H1 (cell line): Measurements from ENCODE around the gene C1GALT1. TPM values are rescaled to one million over a fixed set of nuclear protein-coding genes. Genes with fewer than 3 reads are reported as not detected.

Experiments used
- CTCF ChIA-PET: fragments of 300-600 bp; sonication (Branson Sonifier 250); formaldehyde crosslinking; loops from one replicate; lab custom pipeline; 2021; ENCODE audit not compliant: partially characterized antibody; lab: Charles Lee
- POLR2A ChIA-PET: fragments of 300-600 bp; sonication (Branson Sonifier 250); formaldehyde crosslinking; loops from one replicate; lab custom pipeline; 2021; ENCODE audit warnings: inconsistent platforms; ENCODE audit not compliant: partially characterized antibody; lab: Charles Lee
- DNase-seq, 2 experiments: peaks; one replicate each; pipeline versions ENCODE4 v3.0.0 to v3.0.0-alpha.2; 2010 to 2022; ENCODE audit warnings: low spot score in 2 of 2, low read depth in 1 of 2, mixed read lengths in 1 of 2
- FAIRE-seq: peaks from 2 replicates; lab custom pipeline; 2011; peaks lifted over from hg19 to GRCh38; lab: Jason Lieb, UNC
- H2AFZ ChIP-seq: 2 replicates; pipeline ENCODE4 v1.8.1; 2012; ENCODE audit warnings: low read length, inconsistent platforms
- H2AK5ac ChIP-seq: 2 replicates; pipeline ENCODE4 v1.6.1; 2013; ENCODE audit warnings: low read depth, low read length
- H2BK120ac ChIP-seq: replicated peaks from 2 replicates; pipeline ENCODE3; 2013; ENCODE audit warnings: low read depth, low read length, inconsistent platforms
- H2BK12ac ChIP-seq: 2 replicates; pipeline ENCODE4 v1.6.1; 2013; ENCODE audit warnings: low read depth, low read length
- H2BK15ac ChIP-seq: 2 replicates; pipeline ENCODE4 v1.6.1; 2013; ENCODE audit warnings: low read length
- H2BK20ac ChIP-seq: 2 replicates; pipeline ENCODE4 v1.6.1; 2013; ENCODE audit warnings: low read length
- H2BK5ac ChIP-seq: 2 replicates; pipeline ENCODE4 v1.6.1; 2013; ENCODE audit warnings: low read depth, low read length
- H3K14ac ChIP-seq: 2 replicates; pipeline ENCODE4 v1.6.1; 2013; ENCODE audit warnings: inconsistent platforms; ENCODE audit not compliant: insufficient read length
- H3K18ac ChIP-seq: 2 replicates; pipeline ENCODE4 v1.6.1; 2013; ENCODE audit warnings: low read length; ENCODE audit errors: extremely low read depth
- H3K23ac ChIP-seq: 2 replicates; pipeline ENCODE4 v1.6.1; 2013; ENCODE audit warnings: inconsistent platforms; ENCODE audit not compliant: insufficient read length
- H3K23me2 ChIP-seq: 2 replicates; pipeline ENCODE4 v1.6.1; 2013; ENCODE audit warnings: low read depth, low read length
- H3K27ac ChIP-seq: 2 replicates; pipeline ENCODE4 v1.6.1; 2011; ENCODE audit warnings: low read depth, low read length, inconsistent platforms
- H3K27me3 ChIP-seq, 4 experiments: replicated peaks in 1 of 4; 1 replicate in 1 of 4; 2 replicates in 3 of 4; pipeline versions ENCODE4 v1.6.1 to v1.8.1; 2011 to 2013; ENCODE audit warnings: low read length in 3 of 4, mild to moderate bottlenecking in 3 of 4, inconsistent platforms in 2 of 4, mixed read lengths in 2 of 4, moderate library complexity in 1 of 4; ENCODE audit not compliant: control insufficient read depth in 3 of 4, insufficient read depth in 3 of 4; ENCODE audit errors: extremely low read depth in 1 of 4
- H3K36me3 ChIP-seq, 4 experiments: 2 replicates each; pipeline versions ENCODE4 v1.6.1 to v1.8.1; 2011 to 2013; ENCODE audit warnings: mild to moderate bottlenecking in 4 of 4, low read length in 3 of 4, moderate library complexity in 2 of 4, control low read depth in 1 of 4, inconsistent platforms in 1 of 4; ENCODE audit not compliant: insufficient read depth in 4 of 4, control insufficient read depth in 2 of 4
- H3K4ac ChIP-seq: replicated peaks from 2 replicates; pipeline ENCODE3; 2013; ENCODE audit warnings: low read length, low read depth, mixed read lengths, inconsistent platforms; ENCODE audit not compliant: insufficient read length
- H3K4me1 ChIP-seq, 4 experiments: replicated peaks in 1 of 4; 1 replicate in 1 of 4; 2 replicates in 3 of 4; pipeline versions ENCODE4 v1.6.1 to v1.8.1; 2011 to 2013; ENCODE audit warnings: low read length in 3 of 4, inconsistent platforms in 2 of 4, mixed read lengths in 1 of 4; ENCODE audit not compliant: insufficient read depth in 4 of 4, control insufficient read depth in 3 of 4
- H3K4me2 ChIP-seq, 2 experiments: 2 replicates each; pipeline versions ENCODE4 v1.6.1 to v1.8.1; 2011 to 2013; ENCODE audit warnings: low read depth in 2 of 2, low read length in 2 of 2, control low read depth in 1 of 2, inconsistent platforms in 1 of 2, mild to moderate bottlenecking in 1 of 2; ENCODE audit not compliant: insufficient read depth in 1 of 2
- H3K4me3 ChIP-seq, 4 experiments: fragments of 200-600, 300-600 bp in 1 of 4; sonication (generic), shearing (Covaris generic), sonication (Bioruptor Twin) in 1 of 4; 2 replicates each; pipeline versions ENCODE4 v1.5.1 to v1.8.1; 2011 to 2016; ENCODE audit warnings: low read length in 4 of 4, low read depth in 3 of 4, control low read depth in 2 of 4, inconsistent platforms in 2 of 4, mild to moderate bottlenecking in 2 of 4, mixed read lengths in 1 of 4, moderate library complexity in 1 of 4; ENCODE audit not compliant: insufficient read depth in 2 of 4; ENCODE audit errors: extremely low read depth in 1 of 4
- H3K56ac ChIP-seq: replicated peaks from 2 replicates; pipeline ENCODE3; 2013; ENCODE audit warnings: low read depth, mild to moderate bottlenecking, mixed read lengths, low read length, inconsistent platforms; ENCODE audit not compliant: insufficient read length
- H3K79me1 ChIP-seq: 2 replicates; pipeline ENCODE4 v1.6.1; 2013; ENCODE audit warnings: low read depth, low read length, control low read depth
- H3K79me2 ChIP-seq, 2 experiments: 2 replicates each; pipeline versions ENCODE4 v1.6.1 to v1.8.1; 2012 to 2013; ENCODE audit warnings: low read length in 2 of 2, mild to moderate bottlenecking in 2 of 2, inconsistent platforms in 1 of 2; ENCODE audit not compliant: insufficient read depth in 2 of 2, control insufficient read depth in 1 of 2
- H3K9ac ChIP-seq, 4 experiments: replicated peaks in 1 of 4; 1 replicate in 1 of 4; 2 replicates in 3 of 4; pipeline versions ENCODE4 v1.6.1 to v1.8.1; 2011 to 2013; ENCODE audit warnings: low read depth in 3 of 4, low read length in 3 of 4, control low read depth in 2 of 4, mild to moderate bottlenecking in 2 of 4, moderate library complexity in 2 of 4, inconsistent platforms in 1 of 4; ENCODE audit errors: extremely low read depth in 1 of 4
- H3K9me3 ChIP-seq, 2 experiments: 2 replicates each; pipeline versions ENCODE4 v1.6.1 to v1.8.1; 2012 to 2013; ENCODE audit warnings: mild to moderate bottlenecking in 2 of 2, moderate library complexity in 2 of 2, control low read depth in 1 of 2, inconsistent platforms in 1 of 2, low read depth in 1 of 2, low read length in 1 of 2, mixed read lengths in 1 of 2; ENCODE audit not compliant: insufficient read depth in 2 of 2
- H4K20me1 ChIP-seq, 2 experiments: replicated peaks in 1 of 2; 2 replicates each; pipeline versions ENCODE3 to v1.8.1; 2011 to 2013; ENCODE audit warnings: inconsistent platforms in 2 of 2, low read length in 2 of 2, mild to moderate bottlenecking in 1 of 2; ENCODE audit not compliant: insufficient read depth in 2 of 2, control insufficient read depth in 1 of 2
- H4K5ac ChIP-seq: 2 replicates; pipeline ENCODE4 v1.6.1; 2013; ENCODE audit warnings: low read length, low read depth, mixed read lengths, inconsistent platforms; ENCODE audit not compliant: insufficient read length
- H4K8ac ChIP-seq: 2 replicates; pipeline ENCODE4 v1.8.0; 2013; ENCODE audit warnings: mild to moderate bottlenecking, moderate library complexity, low read length, inconsistent platforms; ENCODE audit not compliant: insufficient read depth; ENCODE audit errors: extremely low read depth
- H4K91ac ChIP-seq: replicated peaks from 2 replicates; pipeline ENCODE3; 2013; ENCODE audit warnings: low read length, mixed read lengths, inconsistent platforms; ENCODE audit not compliant: insufficient read length
- KDM1A ChIP-seq: fragments of 200-600, 300-600 bp; sonication (generic); IDR thresholded peaks from 2 replicates; pipeline ENCODE4 v1.7.1; 2016; ENCODE audit warnings: mild to moderate bottlenecking, low read length, borderline replicate concordance
- TEAD4 ChIP-seq: IDR thresholded peaks from 2 replicates; pipeline ENCODE4 v1.6.1; 2012; ENCODE audit warnings: low read depth, low read length, inconsistent platforms, mixed read lengths
- WGBS, 2 experiments: shearing (Covaris generic) in 1 of 2; methylation state at CpG; one replicate each; pipeline versions ENCODE4 v1.1.6 to v1.1.7; 2013 to 2015; ENCODE audit warnings: low lambda C conversion rate in 2 of 2, mixed read lengths in 2 of 2, inconsistent platforms in 1 of 2, low coverage in 1 of 2, missing lambda C conversion rate in 1 of 2; ENCODE audit not compliant: insufficient replicate concordance in 2 of 2, insufficient coverage in 1 of 2, insufficient read length in 1 of 2; ENCODE audit errors: extremely low coverage in 1 of 2, missing lambda C conversion rate in 1 of 2; 5-methylcytosine and 5-hydroxymethylcytosine counted together
- polyA plus RNA-seq, 7 experiments: library from polyadenylated mRNA; depleted of rRNA in 3 of 7; stranded (reverse) in 5 of 7; unstranded in 2 of 7; fragments of >200 nt in 5 of 7; fragments of 200-250 nt in 2 of 7; gene quantifications; 1 replicate in 5 of 7; 2 replicates in 1 of 7; 4 replicates in 1 of 7; pipeline versions ENCODE4 v1.2.1 to v1.2.3, GENCODE V29; 2011 to 2013; ENCODE audit warnings: missing spikeins in 2 of 7, mixed read lengths in 2 of 7
- total RNA-seq: library from RNA; stranded (reverse); fragmentation: NEBNext Ultra II Directional; extraction: Animal tissue kit (Norgen Biotek cat#: 25700); gene quantifications from 2 replicates; pipeline ENCODE4 v1.2.1, GENCODE V29; 2021

C1GALT1 gene
- total and polyA plus RNA-seq, 2 of the 8 experiments (the other 6 are each of a cell fraction or from before 2014, with no cell fraction given) = 18.7 to 94.2 TPM

GRCh38 chr7:7212612-7213011, 30.3 kb downstream of the C1GALT1 start:
- FAIRE-seq = peak; percentile 82
- peak overlapping the region; percentile 65 for H2BK120ac ChIP-seq
- peaks cover 8% of the 10 kb centered on the region for H3K23me2 ChIP-seq
- H3K9me3 ChIP-seq = no peaks in the 10 kb centered on the region
- peak overlapping the region; percentile 92; the same call in 1 of the 2 replicates for H2BK20ac ChIP-seq
- no peak overlapping the region for H3K18ac ChIP-seq
- H3K79me1 ChIP-seq = peaks cover 11% of the 10 kb centered on the region; the same call in 1 of the 2 replicates
- no peak overlapping the region for H3K14ac ChIP-seq
- no peak overlapping the region; the same call in 1 of the 2 replicates for H2BK12ac ChIP-seq
- H3K27ac ChIP-seq = peak overlapping the region; percentile 17; the same call in 1 of the 2 replicates
- H3K4me2 ChIP-seq = peak overlapping the region in 1 of 2 experiments; percentile 29; a peak in 1 of 4 replicates
- no peak for DNase-seq
- no peak overlapping the region for H3K4ac ChIP-seq
- no peak overlapping the region for H2BK15ac ChIP-seq
- H3K4me1 ChIP-seq = peaks cover 18 to 44% (median 34%) of the 10 kb centered on the region in 4 experiments
- no peak overlapping the region for H3K4me3 ChIP-seq
- peak overlapping the region; percentile 79 for H2BK5ac ChIP-seq
- TF ChIP-seq TEAD4 (peak; percentile 90), KDM1A (no peak)
- no peak overlapping the region for H3K23ac ChIP-seq
- H3K56ac ChIP-seq = no peak overlapping the region
- H2AK5ac ChIP-seq = peak overlapping the region; percentile 47; the same call in 1 of the 2 replicates
- no peak overlapping the region for H4K8ac ChIP-seq
- H2AFZ ChIP-seq = no peak overlapping the region
- peaks cover 0 to 27% (median 11%) of the 10 kb centered on the region in 4 experiments; a peak in 4 of 8 replicates for H3K36me3 ChIP-seq
- H4K20me1 ChIP-seq = peaks cover 0 to 1% of the 10 kb centered on the region in 2 experiments
- no peaks in the 10 kb centered on the region for H3K27me3 ChIP-seq
- H4K91ac ChIP-seq = no peak overlapping the region
- H3K79me2 ChIP-seq = peaks cover 11 to 87% of the 10 kb centered on the region in 2 experiments
- H3K9ac ChIP-seq = no peak overlapping the region
- no peak overlapping the region for H4K5ac ChIP-seq
- POLR2A ChIA-PET = interaction anchor here (0.9 to 5.4 kb wide), 3 partner anchors 8 to 37 kb away, joined by 3 to 55 read pairs (median 3); partner anchors contain the start of gene C1GALT1
- CTCF ChIA-PET = no interaction called here
- WGBS, 2 experiments = 83% methylated on average over 2 of the region's 2 CpGs; no CpG with 5 or more reads in 1 of the 2 experiments
